Neutrophil (primary cell): ENCODE results near the gene SUSD4.

Experiments used
- H3K27ac ChIP-seq: fragments of 200-600 bp; sonication (generic); 2 replicates; pipeline ENCODE4 v1.5.1; 2016; ENCODE audit warnings: mild to moderate bottlenecking, moderate library complexity
- H3K27me3 ChIP-seq: fragments of 200-600 bp; sonication (generic); 2 replicates; pipeline ENCODE4 v1.6.0; 2016; ENCODE audit warnings: mild to moderate bottlenecking
- H3K36me3 ChIP-seq: fragments of 200-600 bp; sonication (generic); 2 replicates; pipeline ENCODE4 v1.5.1; 2017
- H3K4me1 ChIP-seq, 2 experiments: fragments of 200-600 bp in 1 of 2; sonication (generic) in 1 of 2; 1 replicate in 1 of 2; 2 replicates in 1 of 2; pipeline versions ENCODE4 v1.5.1 to v1.6.1; 2013 to 2016; ENCODE audit warnings: low read depth in 1 of 2, low read length in 1 of 2, mild to moderate bottlenecking in 1 of 2, moderate library complexity in 1 of 2; ENCODE audit not compliant: control insufficient read depth in 1 of 2, insufficient read depth in 1 of 2
- H3K4me3 ChIP-seq, 2 experiments: fragments of 200-600 bp in 1 of 2; sonication (generic) in 1 of 2; 1 replicate in 1 of 2; 2 replicates in 1 of 2; pipeline ENCODE4 v1.5.1; 2013 to 2016; ENCODE audit warnings: low read depth in 1 of 2, low read length in 1 of 2, mild to moderate bottlenecking in 1 of 2, moderate library complexity in 1 of 2
- H3K9me3 ChIP-seq: fragments of 200-600 bp; sonication (generic); 2 replicates; pipeline ENCODE4 v1.5.1; 2016
- CTCF ChIP-seq: fragments of 200-600 bp; sonication (generic); IDR thresholded peaks from 2 replicates; pipeline ENCODE4 v1.5.1; 2016; ENCODE audit warnings: antibody characterized with exemption

The SUSD4 gene

DNA sequence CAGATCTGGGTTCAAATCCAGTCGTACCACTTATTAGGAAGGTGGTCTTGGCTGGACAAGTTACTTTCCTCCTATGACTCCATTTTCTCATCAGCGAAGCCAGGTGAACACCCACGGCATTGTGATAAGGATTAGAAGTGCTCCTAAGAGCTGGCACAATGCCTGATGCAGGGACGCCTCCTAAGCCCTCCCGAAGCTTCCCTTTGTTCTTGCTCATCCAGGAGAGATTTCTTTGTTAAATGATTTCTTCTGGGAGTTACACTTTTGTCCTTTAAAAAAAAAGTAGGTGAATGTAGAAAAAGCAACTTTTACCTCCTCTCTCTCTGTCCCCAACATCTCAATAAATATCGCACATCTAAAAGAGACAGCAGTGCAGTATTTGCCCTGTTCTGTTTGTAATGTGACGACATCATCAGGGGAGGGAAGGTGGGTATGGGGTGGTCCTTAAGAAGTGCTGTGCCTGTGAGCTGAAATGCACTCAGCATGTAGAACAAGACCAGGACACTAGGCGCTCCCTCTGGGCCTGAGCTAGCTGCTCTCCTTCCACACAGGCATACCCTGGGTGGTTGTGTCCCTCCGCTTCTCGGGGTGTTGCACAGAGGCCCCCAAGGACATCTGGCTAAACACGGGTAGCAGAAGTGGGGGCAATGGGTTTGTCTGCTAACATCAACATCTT is 43.9 kb downstream of the SUSD4 start:
- Histone ChIP-seq H3K4me3 (no peak overlapping the region), H3K9me3 (no peaks in the 10 kb centered on the region), H3K36me3 (no peaks in the 10 kb centered on the region), H3K27me3 (no peaks in the 10 kb centered on the region), H3K4me1 (peaks cover 0 to 4% of the 10 kb centered on the region in 2 experiments), H3K27ac (no peak overlapping the region)
- TF ChIP-seq CTCF, result no peak

DNA sequence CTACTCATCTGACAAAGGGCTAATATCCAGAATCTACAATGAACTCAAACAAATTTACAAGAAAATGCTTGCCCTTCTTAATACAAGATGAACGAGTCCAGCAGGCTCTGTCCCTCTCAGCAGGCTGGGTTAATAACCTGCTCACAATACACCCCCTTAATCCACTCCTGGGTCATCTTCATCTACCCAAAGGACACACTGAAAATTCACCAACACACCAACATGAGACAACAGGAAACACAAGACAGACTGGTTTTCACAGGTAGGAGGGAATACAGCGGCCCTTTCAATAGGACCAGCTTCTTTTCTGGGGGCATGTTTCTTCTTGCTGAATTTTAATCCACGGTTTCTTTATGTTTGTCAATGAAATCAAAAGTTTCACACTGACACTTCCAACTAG is 44.6 kb downstream of the SUSD4 start:
- H3K4me3 ChIP-seq, result no peak overlapping the region
- no peaks in the 10 kb centered on the region for H3K9me3 ChIP-seq
- no peak for TF ChIP-seq CTCF
- peaks cover 0 to 4% of the 10 kb centered on the region in 2 experiments for H3K4me1 ChIP-seq
- H3K36me3 ChIP-seq, result no peaks in the 10 kb centered on the region
- H3K27me3 ChIP-seq, result no peaks in the 10 kb centered on the region
- no peak overlapping the region for H3K27ac ChIP-seq

- no peak for TF ChIP-seq CTCF
- H3K27ac ChIP-seq, result no peak overlapping the region
- no peak overlapping the region for H3K4me3 ChIP-seq
- no peaks in the 10 kb centered on the region for H3K27me3 ChIP-seq
- no peaks in the 10 kb centered on the region for H3K36me3 ChIP-seq
- H3K4me1 ChIP-seq, result no peaks in the 10 kb centered on the region
- H3K9me3 ChIP-seq, result no peaks in the 10 kb centered on the region
These were observed 47.9 kb downstream of the SUSD4 start for GRCh38 chr1:223316082-223316481.

GRCh38 chr1:223315665-223316064 is 48.3 kb downstream of the SUSD4 start:
- no peaks in the 10 kb centered on the region for H3K4me1 ChIP-seq
- H3K27ac ChIP-seq, result no peak overlapping the region
- no peak for TF ChIP-seq CTCF
- no peak overlapping the region for H3K4me3 ChIP-seq
- no peaks in the 10 kb centered on the region for H3K36me3 ChIP-seq
- H3K27me3 ChIP-seq, result no peaks in the 10 kb centered on the region
- no peaks in the 10 kb centered on the region for H3K9me3 ChIP-seq

- no peaks in the 10 kb centered on the region for H3K9me3 ChIP-seq
- TF ChIP-seq CTCF, result no peak
- H3K4me3 ChIP-seq, result no peak overlapping the region
- H3K27ac ChIP-seq, result no peak overlapping the region
- no peaks in the 10 kb centered on the region for H3K4me1 ChIP-seq
- H3K27me3 ChIP-seq, result no peaks in the 10 kb centered on the region
- no peaks in the 10 kb centered on the region for H3K36me3 ChIP-seq
These were observed 50.6 kb downstream of the SUSD4 start for GRCh38 chr1:223313415-223313754.
